Left renal cortex interstitium (tissue), 4 donors: Measurements from ENCODE around the gene MRPS27. TPM values are rescaled to one million over a fixed set of nuclear protein-coding genes. Genes with fewer than 3 reads are reported as not detected.

Experiments used
- DNase-seq, 4 donors: peaks; one replicate each; pipeline ENCODE4 v3.0.0-alpha.2; 2013; ENCODE audit warnings: low read depth in 4 of 4, low spot score in 2 of 4, missing footprints in 1 of 4
- polyA plus RNA-seq, 4 donors: library from polyadenylated mRNA; unstranded; fragments of 120-200 nt; gene quantifications; one replicate each; pipeline ENCODE4 v1.2.1, GENCODE V29; 2013; ENCODE audit not compliant: insufficient read length in 4 of 4

Gene MRPS27
- polyA plus RNA-seq, result 10 to 100 TPM; 60.5 to 71.0 (median 64.9) TPM

DNA sequence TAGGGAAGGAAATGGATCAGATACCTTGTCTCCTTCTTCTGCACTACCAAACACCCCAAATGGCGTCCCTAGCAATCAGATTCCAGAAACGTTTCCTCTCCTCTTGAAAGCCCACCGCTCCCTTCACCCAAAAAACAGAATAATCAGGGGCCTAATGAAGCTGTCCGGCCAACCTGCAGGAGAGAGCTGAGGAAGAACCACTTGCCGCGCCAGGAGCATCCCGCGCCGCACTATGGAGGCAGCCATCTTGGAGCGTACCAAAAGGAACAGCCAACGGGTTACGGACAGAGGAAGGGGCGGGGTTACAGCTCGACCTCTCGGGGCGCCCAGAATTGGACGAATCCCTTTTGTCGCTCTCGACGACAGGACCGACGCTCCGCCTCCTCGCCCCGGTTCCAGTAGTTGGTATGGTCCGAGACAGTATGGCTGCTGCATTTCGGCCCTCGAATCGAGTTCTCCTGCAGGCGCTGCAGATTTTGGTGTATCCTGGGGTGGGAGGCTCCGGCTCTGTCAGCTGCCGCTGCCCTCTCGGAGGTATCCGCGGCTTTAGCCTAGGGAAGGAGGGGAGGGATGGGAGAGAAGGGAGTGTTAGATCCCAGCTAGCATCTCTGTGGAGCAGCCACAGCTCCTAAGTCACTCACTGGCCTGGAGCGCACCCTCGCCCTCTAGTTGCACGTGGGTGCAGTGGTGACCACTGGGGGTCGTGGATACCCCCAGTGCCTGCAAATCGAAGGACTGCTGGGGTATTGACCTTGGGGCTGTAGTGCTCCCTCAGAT lies at the start of gene MRPS27, which contains the start of gene PTCD2:
MRPS27 (minus strand) TSS at position 265 of the 777 bp plus-strand sequence; CDS start at position 246, 19 bp downstream.
PTCD2 (plus strand) TSS at position 398 of the 777 bp plus-strand sequence; CDS start at position 408, 10 bp downstream.
- peak; percentile 93 to 96 (median 94) for DNase-seq

- DNase-seq, result no peak
Measured at GRCh38 chr5:72369711-72370110, 49.7 kb upstream of the MRPS27 start.

DNA sequence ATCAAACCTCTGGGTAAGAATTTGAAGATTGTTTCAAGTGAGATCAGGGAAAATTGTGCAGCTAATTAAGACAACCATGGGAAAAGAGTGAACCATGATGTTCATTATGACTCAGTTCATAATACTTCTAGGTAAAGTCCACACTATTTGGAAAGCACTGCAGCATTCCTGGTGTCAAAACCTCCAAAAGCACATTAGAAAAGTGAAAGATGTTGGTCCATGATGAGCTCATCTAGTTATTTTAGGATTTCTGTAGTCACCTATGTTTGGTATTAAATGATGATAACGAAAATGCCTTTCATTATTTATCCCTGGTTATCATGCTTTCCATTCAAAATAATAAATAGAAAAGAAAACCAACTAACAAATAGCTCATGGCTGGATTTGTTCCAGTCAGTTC lies 49.3 kb upstream of the MRPS27 start:
- no peak for DNase-seq

DNA sequence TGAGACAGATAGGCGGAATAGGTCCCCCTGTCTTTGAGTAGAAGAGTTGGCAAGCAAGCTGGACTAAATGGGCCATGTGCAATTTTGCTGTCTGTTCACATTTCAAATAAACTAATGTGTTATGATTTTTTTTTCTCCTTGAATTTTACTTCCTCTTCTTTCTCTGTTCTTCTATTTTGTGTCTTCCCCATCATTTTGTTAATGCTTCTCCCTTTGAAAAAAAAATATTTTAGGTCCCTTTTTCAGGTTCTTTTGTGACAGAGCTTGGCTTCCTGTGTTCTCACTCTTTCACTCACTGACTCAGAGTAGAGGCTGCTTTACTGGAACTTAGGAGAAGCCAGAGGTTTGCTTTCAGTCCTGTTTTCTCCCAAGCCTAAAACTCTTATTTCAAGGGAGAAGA lies 48.2 kb upstream of the MRPS27 start:
- DNase-seq, result no peak

GRCh38 chr5:72366324-72366976 lies 46.4 kb upstream of the MRPS27 start:
- DNase-seq, result peak; percentile 23 to 66 (median 42)

GRCh38 chr5:72364951-72365350 lies 44.9 kb upstream of the MRPS27 start:
- no peak for DNase-seq

- DNase-seq, result no peak
Measured at GRCh38 chr5:72364171-72364570, 44.1 kb upstream of the MRPS27 start.

- DNase-seq, result no peak
Measured at GRCh38 chr5:72363166-72363802, 43.2 kb upstream of the MRPS27 start.

DNA sequence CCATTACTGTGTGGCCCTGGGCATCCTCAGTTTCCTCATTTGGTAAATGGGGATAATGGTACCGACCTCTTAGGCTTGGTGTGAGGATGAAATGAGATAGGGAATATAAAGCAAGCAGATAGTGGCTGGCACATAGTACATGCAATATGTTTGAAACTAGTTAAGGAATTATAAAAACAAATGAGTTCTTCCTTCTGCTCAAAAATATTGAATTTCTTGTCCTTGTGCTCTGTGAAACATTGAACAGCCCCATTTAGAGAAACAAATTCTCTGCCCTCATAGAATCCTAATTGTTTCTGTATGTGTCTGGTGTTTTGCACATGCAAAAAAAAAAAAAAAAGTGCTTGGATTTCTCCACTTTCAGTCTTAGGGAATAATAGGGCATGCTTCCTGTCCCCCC lies 39.8 kb upstream of the MRPS27 start:
- DNase-seq, result no peak

- DNase-seq, result no peak
Measured at GRCh38 chr5:72358925-72359324, 38.9 kb upstream of the MRPS27 start.

DNA sequence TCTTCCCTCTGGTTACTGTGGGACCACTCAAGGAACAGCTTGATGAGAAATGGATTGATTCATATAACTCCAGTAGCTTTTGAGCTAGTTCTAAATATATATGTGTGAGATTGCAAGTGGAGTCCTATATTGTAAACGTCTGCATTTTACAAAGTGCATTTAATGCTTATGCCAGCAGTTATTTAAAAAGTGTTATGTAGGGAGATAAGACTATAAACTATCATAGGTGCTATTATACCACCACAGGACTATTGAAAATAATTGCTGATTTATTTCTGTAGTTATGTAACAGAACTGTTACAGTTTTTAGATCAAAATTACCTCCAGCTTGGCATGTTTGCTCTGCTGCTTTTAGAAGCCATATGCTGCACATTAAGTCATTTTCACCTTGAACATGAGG lies 36.3 kb upstream of the MRPS27 start:
- DNase-seq, result no peak

- DNase-seq, result no peak
Measured at GRCh38 chr5:72355706-72356299, 35.8 kb upstream of the MRPS27 start.

DNA sequence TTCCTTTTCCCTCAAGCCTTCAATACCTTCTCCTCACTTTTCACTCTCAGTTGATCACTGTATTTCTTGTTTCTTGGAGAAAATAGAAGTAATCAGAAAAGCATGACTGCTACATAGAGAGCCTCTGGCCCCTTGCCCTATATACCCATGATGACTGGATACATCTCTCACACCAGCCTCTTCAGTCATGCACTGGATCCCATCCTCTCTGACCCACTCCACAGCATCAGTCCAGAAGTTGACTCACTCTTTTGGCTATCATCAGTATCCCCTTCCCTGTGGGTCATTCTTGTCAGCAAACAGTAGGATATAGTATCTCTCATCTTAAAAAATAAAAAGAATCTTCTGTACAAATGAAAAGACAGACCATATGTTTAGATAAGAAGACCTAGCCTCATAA lies 33.0 kb upstream of the MRPS27 start:
- no peak for DNase-seq

DNA sequence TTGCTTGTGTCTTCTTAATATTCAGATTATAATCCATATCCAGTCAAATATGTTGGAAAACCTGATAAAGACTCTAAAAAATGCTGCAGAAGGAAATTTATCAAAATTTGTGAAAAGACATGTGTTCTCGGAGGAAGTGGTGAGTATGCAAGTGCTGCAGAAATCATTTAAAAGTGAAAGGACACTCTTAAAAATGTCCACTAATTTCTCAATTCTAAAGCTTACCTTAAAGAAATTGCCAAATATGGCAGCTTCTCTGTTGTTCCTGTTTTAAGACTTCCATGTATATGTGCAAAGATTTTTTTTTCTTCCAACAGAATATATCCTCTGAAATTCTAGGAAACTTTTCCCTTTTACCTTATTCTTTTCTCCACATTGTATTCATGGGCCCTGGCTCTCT lies 32.6 kb upstream of the MRPS27 start:
- DNase-seq, result no peak

DNA sequence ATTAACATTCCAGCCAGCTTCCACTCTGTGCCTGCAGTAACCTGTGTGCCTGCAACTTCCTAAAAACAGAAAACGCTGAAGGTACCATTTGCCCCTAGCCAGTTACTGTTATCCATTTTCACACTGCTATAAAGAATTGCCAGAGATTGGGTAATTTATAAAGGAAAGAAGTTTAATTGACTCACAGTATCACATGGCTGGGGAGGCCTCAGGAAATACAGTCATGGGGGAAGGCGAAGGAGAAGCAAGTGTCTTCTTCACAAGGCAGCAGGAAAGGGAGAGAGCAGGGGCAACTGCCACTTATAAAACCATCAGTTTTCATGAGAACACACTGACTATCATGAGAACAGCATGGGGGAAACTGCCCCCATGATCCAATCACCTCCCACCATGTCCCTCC lies 31.3 kb upstream of the MRPS27 start:
- no peak for DNase-seq

DNA sequence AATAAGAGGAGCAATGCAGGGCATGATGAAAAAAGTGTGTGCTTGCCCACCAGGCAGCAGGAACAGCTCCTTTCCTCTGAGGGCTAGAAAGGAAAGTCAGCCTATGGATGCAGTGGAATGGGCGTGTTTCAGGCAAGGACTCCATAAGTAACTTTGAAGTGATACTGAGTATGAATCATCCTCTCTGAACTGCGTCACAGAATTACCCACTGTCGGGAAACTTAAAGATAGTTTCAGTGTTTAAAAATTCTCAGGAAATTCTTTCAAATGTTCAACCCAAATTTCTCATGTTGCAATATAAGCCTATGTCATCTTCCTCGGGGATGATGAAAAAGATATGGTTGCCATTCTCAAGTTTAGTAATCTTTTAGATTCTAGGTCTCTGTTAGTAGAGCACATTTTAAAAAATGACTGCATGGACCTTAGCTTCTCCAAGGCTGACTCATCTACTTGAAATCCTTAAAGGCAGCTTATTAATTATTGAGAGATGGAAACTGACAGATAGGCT lies 27.8 kb upstream of the MRPS27 start:
- DNase-seq, result no peak

GRCh38 chr5:72346398-72346797 lies 26.4 kb upstream of the MRPS27 start:
- no peak for DNase-seq

GRCh38 chr5:72338689-72339209 lies 18.7 kb upstream of the MRPS27 start:
- DNase-seq, result no peak

DNA sequence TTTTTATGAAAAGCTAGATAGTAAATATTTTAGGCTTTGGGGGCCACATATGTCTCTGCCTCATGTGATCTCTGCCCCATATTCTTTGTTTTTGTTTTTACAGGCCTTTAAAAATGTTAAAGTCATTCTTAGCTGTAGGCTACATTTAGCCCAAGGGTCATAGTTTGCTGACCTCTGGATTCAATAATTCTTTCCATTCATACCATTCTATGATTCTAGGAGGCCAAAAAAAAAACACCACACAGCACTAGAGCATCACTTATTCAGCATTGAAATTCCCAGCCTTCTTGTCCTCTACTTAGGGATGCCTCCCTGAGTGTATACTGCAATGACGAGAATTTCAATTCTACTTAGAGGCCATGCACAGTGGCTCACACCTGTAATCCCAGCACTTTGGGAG lies 17.1 kb upstream of the MRPS27 start:
- no peak for DNase-seq

DNA sequence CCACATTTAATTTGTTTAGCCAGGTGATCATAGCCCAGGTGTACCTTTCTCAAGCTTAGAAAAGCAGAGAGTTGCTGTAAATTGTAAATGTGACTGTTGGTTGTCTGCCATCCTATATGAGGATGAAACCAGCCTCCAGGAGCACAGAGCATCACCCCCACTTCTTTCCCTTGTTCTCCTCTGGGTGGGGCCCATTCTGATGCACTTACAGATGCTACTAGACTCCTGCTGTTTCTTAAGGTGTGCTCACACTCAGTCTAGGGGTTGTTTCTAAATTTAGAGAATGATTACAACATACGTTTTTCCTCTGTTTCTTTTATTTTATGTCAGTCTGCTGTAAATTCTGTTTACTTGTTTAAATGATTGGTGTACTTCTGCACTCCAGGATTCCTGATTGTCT lies 10.7 kb upstream of the MRPS27 start:
- no peak for DNase-seq

DNA sequence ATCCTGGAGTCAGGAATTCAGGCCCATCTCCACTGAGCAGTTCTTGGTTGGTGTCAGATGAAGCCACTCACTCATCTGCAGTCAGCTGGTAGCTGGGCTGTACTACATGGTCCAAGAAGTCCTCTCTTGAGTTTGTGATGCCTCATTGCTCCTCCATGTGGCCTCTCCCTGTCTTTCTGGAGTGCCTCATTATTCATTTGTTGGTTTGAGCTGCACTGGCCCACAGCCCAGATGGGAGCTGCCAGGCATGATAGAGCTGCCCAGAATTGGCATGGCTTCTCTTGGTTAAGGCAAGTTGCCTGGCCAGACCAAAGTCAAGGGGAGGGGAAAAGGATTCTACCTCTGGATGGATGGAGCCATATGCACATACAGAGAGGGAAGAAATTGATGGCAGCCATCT lies 8.1 kb upstream of the MRPS27 start:
- no peak for DNase-seq
